GM15510 (cell line): ENCODE results near the gene TAC1.

Experiments
- POLR2A ChIP-seq: IDR thresholded peaks from 3 replicates; pipeline ENCODE4 v1.6.1; 2011; ENCODE audit warnings: borderline replicate concordance; ENCODE audit not compliant: insufficient read length; ENCODE audit errors: extremely low read depth

Gene TAC1

GRCh38 chr7:97731736-97732564 is at the start of gene TAC1:
TSS of gene TAC1 (plus strand) at chr7:97732086. CDS start at chr7:97732613, 527 bp downstream.
- TF ChIP-seq POLR2A, result no peak

- TF ChIP-seq POLR2A, result no peak
These were observed 45.9 kb upstream of the TAC1 start for GRCh38 chr7:97685952-97686351.

- TF ChIP-seq POLR2A, result no peak
These were observed 38.3 kb upstream of the TAC1 start for GRCh38 chr7:97693586-97693985.

- no peak for TF ChIP-seq POLR2A
These were observed 37.5 kb upstream of the TAC1 start for GRCh38 chr7:97694355-97694754.

- TF ChIP-seq POLR2A, result no peak
These were observed 34.5 kb upstream of the TAC1 start for GRCh38 chr7:97697396-97697795.

GRCh38 chr7:97722386-97722785 is 9.5 kb upstream of the TAC1 start:
- no peak for TF ChIP-seq POLR2A

GRCh38 chr7:97732565-97733275 is 834 bp downstream of the TAC1 start:
- TF ChIP-seq POLR2A, result no peak

- no peak for TF ChIP-seq POLR2A
These were observed 1.6 kb downstream of the TAC1 start for GRCh38 chr7:97733276-97734161.

GRCh38 chr7:97734255-97734654 is 2.4 kb downstream of the TAC1 start:
- TF ChIP-seq POLR2A, result no peak

GRCh38 chr7:97735075-97735474 is 3.2 kb downstream of the TAC1 start:
- TF ChIP-seq POLR2A, result no peak

- no peak for TF ChIP-seq POLR2A
These were observed 16.6 kb downstream of the TAC1 start for GRCh38 chr7:97748482-97748881.

GRCh38 chr7:97751566-97751965 is 19.7 kb downstream of the TAC1 start:
- TF ChIP-seq POLR2A, result no peak

- TF ChIP-seq POLR2A, result no peak
These were observed 20.3 kb downstream of the TAC1 start for GRCh38 chr7:97752215-97752614.

GRCh38 chr7:97757824-97758223 is 25.9 kb downstream of the TAC1 start:
- TF ChIP-seq POLR2A, result no peak

GRCh38 chr7:97770850-97771249 is 39.0 kb downstream of the TAC1 start:
- TF ChIP-seq POLR2A, result no peak
